ENCODE results near the gene BBS7. TPM values are rescaled to one million over a fixed set of nuclear protein-coding genes. Genes with fewer than 3 reads are reported as not detected.

BBS7 gene
- total RNA-seq, 1 experiment from 2014 or later = 20.3 TPM

DNA sequence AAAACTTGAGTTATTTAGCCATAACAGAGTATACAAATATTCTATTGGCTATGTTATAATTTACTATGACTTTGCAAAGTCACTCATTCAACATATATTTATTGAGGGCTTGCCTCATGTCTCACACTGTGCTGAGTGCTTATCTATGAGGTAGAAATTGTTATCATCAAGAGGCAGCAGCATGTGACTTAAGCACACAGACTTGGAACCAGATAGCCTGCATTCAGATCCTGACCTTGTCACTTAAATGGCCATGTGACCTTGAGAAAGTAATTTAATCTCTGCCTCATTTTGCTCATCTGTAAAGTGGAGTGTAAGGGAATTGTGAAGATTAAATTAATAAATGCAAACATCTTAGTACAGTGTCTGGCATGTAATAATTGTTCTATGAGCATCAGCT is 79.3 kb downstream of the BBS7 start:
- DNase-seq = no peak
- no TSS peak for BruUV-seq (replicated peaks)
- CTCF ChIA-PET = no interaction called here
- Histone ChIP-seq H4K20me1 (ENCODE audit: insufficient read depth) (no peaks in the 10 kb centered on the region), H3K4me3 (no peak overlapping the region), H3K4me2 (no peak overlapping the region), H3K9me3 (ENCODE audit: insufficient read depth, low read depth) (no peaks in the 10 kb centered on the region), H3F3A (ENCODE audit: insufficient read depth, low read depth) (no peaks in the 10 kb centered on the region), H3K4me1 (replicated peaks; ENCODE audit: insufficient read depth) (peaks cover 15% of the 10 kb centered on the region), H3K36me3 (ENCODE audit: low read depth) (no peaks in the 10 kb centered on the region), H3K79me2 (ENCODE audit: low read depth) (no peaks in the 10 kb centered on the region), H3K9me2 (ENCODE audit: insufficient read depth) (no peaks in the 10 kb centered on the region), H3K27ac (no peak overlapping the region), H2AFZ (no peak overlapping the region; the same call in 1 of the 2 replicates), H3K27me3 (ENCODE audit: insufficient read depth, low read depth) (no peaks in the 10 kb centered on the region)
- intact Hi-C loops (cut with micrococcal nuclease; ENCODE audit: unreplicated experiment) = no loop called here
- POLR2A ChIA-PET (ENCODE audit: unreplicated experiment) = no interaction called here
- no peak for TF ChIP-seq EZH2 (IDR thresholded peaks at IDR 0.05; ENCODE audit: low read depth)
- TF ChIP-seq, protein P1, sequence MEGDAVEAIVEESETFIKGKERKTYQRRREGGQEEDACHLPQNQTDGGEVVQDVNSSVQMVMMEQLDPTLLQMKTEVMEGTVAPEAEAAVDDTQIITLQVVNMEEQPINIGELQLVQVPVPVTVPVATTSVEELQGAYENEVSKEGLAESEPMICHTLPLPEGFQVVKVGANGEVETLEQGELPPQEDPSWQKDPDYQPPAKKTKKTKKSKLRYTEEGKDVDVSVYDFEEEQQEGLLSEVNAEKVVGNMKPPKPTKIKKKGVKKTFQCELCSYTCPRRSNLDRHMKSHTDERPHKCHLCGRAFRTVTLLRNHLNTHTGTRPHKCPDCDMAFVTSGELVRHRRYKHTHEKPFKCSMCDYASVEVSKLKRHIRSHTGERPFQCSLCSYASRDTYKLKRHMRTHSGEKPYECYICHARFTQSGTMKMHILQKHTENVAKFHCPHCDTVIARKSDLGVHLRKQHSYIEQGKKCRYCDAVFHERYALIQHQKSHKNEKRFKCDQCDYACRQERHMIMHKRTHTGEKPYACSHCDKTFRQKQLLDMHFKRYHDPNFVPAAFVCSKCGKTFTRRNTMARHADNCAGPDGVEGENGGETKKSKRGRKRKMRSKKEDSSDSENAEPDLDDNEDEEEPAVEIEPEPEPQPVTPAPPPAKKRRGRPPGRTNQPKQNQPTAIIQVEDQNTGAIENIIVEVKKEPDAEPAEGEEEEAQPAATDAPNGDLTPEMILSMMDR (conservative IDR thresholded peaks at IDR 0.05) = no peak

- H2AFZ ChIP-seq = no peak overlapping the region; the same call in 1 of the 2 replicates
- intact Hi-C loops (cut with micrococcal nuclease; ENCODE audit: unreplicated experiment) = no loop called here
- H3F3A ChIP-seq (ENCODE audit: insufficient read depth, low read depth) = no peaks in the 10 kb centered on the region
- no peaks in the 10 kb centered on the region for H3K79me2 ChIP-seq (ENCODE audit: low read depth)
- no peaks in the 10 kb centered on the region for H3K36me3 ChIP-seq (ENCODE audit: low read depth)
- ChIA-PET CTCF (no interaction called here), POLR2A (ENCODE audit: unreplicated experiment) (no interaction called here)
- H3K27ac ChIP-seq = no peak overlapping the region
- no peaks in the 10 kb centered on the region for H3K27me3 ChIP-seq (ENCODE audit: insufficient read depth, low read depth)
- no peaks in the 10 kb centered on the region for H3K9me2 ChIP-seq (ENCODE audit: insufficient read depth)
- H3K4me1 ChIP-seq (replicated peaks; ENCODE audit: insufficient read depth) = peaks cover 16% of the 10 kb centered on the region
- TF ChIP-seq, protein P1 (conservative IDR thresholded peaks at IDR 0.05) = no peak
- no peak for TF ChIP-seq EZH2 (IDR thresholded peaks at IDR 0.05; ENCODE audit: low read depth)
- H4K20me1 ChIP-seq (ENCODE audit: insufficient read depth) = no peaks in the 10 kb centered on the region
- no peaks in the 10 kb centered on the region for H3K9me3 ChIP-seq (ENCODE audit: insufficient read depth, low read depth)
- no TSS peak for BruUV-seq (replicated peaks)
- no peak overlapping the region for H3K4me3 ChIP-seq
- peak in 1 of 2 experiments; percentile 61 for DNase-seq
- H3K4me2 ChIP-seq = peak overlapping the region; percentile 8; the same call in 1 of the 2 replicates
Observed at GRCh38 chr4:121789960-121790829, 80.1 kb downstream of the BBS7 start.

DNA sequence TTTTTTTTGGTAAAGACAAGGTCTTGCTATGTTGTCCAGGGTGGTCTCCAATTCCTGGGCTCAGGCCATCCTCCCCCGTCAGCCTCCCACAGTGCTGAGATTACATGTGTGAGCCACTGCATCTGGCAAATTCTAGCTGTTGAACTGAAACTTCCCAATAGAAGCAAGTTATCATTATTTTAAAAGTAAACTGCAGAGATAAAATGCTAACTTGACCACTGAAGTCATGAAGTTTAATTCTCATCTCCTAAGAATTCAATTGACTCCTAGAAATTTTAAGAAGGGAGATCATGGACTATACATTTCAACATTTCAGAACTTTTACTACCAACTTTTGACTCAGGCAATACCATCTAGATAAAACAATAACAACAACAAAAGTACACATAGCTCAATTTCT is 80.8 kb downstream of the BBS7 start:
- Histone ChIP-seq H3F3A (ENCODE audit: insufficient read depth, low read depth) (no peaks in the 10 kb centered on the region), H3K27me3 (ENCODE audit: insufficient read depth, low read depth) (no peaks in the 10 kb centered on the region), H3K4me1 (replicated peaks; ENCODE audit: insufficient read depth) (peaks cover 23% of the 10 kb centered on the region), H3K9me3 (ENCODE audit: insufficient read depth, low read depth) (no peaks in the 10 kb centered on the region), H3K27ac (no peak overlapping the region), H3K79me2 (ENCODE audit: low read depth) (no peaks in the 10 kb centered on the region), H4K20me1 (ENCODE audit: insufficient read depth) (no peaks in the 10 kb centered on the region), H3K4me2 (0 out of 2 replicates have a peak overlapping the region, but pooled peaks have one; percentile 8), H3K9me2 (ENCODE audit: insufficient read depth) (no peaks in the 10 kb centered on the region), H3K36me3 (ENCODE audit: low read depth) (no peaks in the 10 kb centered on the region), H2AFZ (no peak overlapping the region), H3K4me3 (no peak overlapping the region)
- intact Hi-C loops (cut with micrococcal nuclease; ENCODE audit: unreplicated experiment) = no loop called here
- ChIA-PET CTCF (no interaction called here), POLR2A (ENCODE audit: unreplicated experiment) (no interaction called here)
- no peak for DNase-seq
- TF ChIP-seq EZH2 (IDR thresholded peaks at IDR 0.05; ENCODE audit: low read depth) = no peak
- TF ChIP-seq, protein P1 (conservative IDR thresholded peaks at IDR 0.05) = no peak
- no TSS peak for BruUV-seq (replicated peaks)

All from PC-9 (cell line).